HEK293T (cell line): ENCODE results near the gene GTF3C1.
"Not testable (repeated sequence)": the region's sequence is repeated elsewhere in the genome, so short reads cannot be mapped to it uniquely, and the experiment has no call there.

Source experiments
- CTCF ChIA-PET: fragments of 350-600 bp; formaldehyde crosslinking; extraction: SDS; loops from one replicate; lab custom pipeline; 2021; ENCODE audit warnings: antibody characterized with exemption, inconsistent platforms; lab: Yijun Ruan, JAX
- POLR2A ChIA-PET: fragments of 350-600 bp; formaldehyde crosslinking; extraction: SDS; loops from one replicate; lab custom pipeline; 2020; ENCODE audit warnings: antibody characterized with exemption, inconsistent platforms; lab: Yijun Ruan, JAX
- DNase-seq: peaks from one replicate; pipeline ENCODE4 v3.0.0; 2012; ENCODE audit warnings: mixed read lengths; ENCODE audit errors: extremely low spot score
- ARNT ChIP-seq: fragments of 450-650 bp; IDR thresholded peaks from 2 replicates; pipeline ENCODE4 v1.6.1; 2017; ENCODE audit warnings: mild to moderate bottlenecking
- BHLHE40 ChIP-seq: fragments of 450-650 bp; IDR thresholded peaks from 2 replicates; pipeline ENCODE4 v1.6.1; 2016; ENCODE audit warnings: mild to moderate bottlenecking, moderate library complexity, borderline replicate concordance
- CTBP1 ChIP-seq: fragments of 450-650 bp; IDR thresholded peaks from 2 replicates; pipeline ENCODE4 v1.6.1; 2016; ENCODE audit warnings: borderline replicate concordance
- ELF4 ChIP-seq: fragments of 450-650 bp; IDR thresholded peaks from 2 replicates; pipeline ENCODE4 v1.6.1; 2017; ENCODE audit warnings: antibody characterized with exemption
- FOXA1 ChIP-seq: fragments of 450-650 bp; IDR thresholded peaks from 2 replicates; pipeline ENCODE4 v1.6.1; 2016; ENCODE audit warnings: mild to moderate bottlenecking
- FOXK2 ChIP-seq: fragments of 450-650 bp; IDR thresholded peaks from 2 replicates; pipeline ENCODE4 v1.6.1; 2016; ENCODE audit warnings: mild to moderate bottlenecking
- FOXM1 ChIP-seq: fragments of 450-650 bp; IDR thresholded peaks from 2 replicates; pipeline ENCODE4 v1.6.1; 2017; ENCODE audit warnings: mild to moderate bottlenecking, borderline replicate concordance
- HDGF ChIP-seq: fragments of 450-650 bp; IDR thresholded peaks from 2 replicates; pipeline ENCODE4 v1.6.1; 2017; ENCODE audit warnings: antibody characterized with exemption, borderline replicate concordance
- L3MBTL2 ChIP-seq: fragments of 450-650 bp; conservative IDR thresholded peaks from 2 replicates; pipeline ENCODE4 v1.6.1; 2016; ENCODE audit warnings: mild to moderate bottlenecking
- LEF1 ChIP-seq: fragments of 450-650 bp; IDR thresholded peaks from 2 replicates; pipeline ENCODE4 v1.6.1; 2017; ENCODE audit warnings: mild to moderate bottlenecking, borderline replicate concordance
- NFRKB ChIP-seq: fragments of 450-650 bp; IDR thresholded peaks from 2 replicates; pipeline ENCODE4 v1.6.1; 2016; ENCODE audit warnings: mild to moderate bottlenecking, moderate library complexity
- PKNOX1 ChIP-seq: fragments of 450-650 bp; IDR thresholded peaks from 2 replicates; pipeline ENCODE4 v1.6.1; 2016
- SP1 ChIP-seq: fragments of 450-650 bp; IDR thresholded peaks from 2 replicates; pipeline ENCODE4 v1.6.1; 2017
- SUZ12 ChIP-seq: fragments of 450-650 bp; IDR thresholded peaks from 2 replicates; pipeline ENCODE4 v1.6.1; 2016; ENCODE audit warnings: mild to moderate bottlenecking
- TARDBP ChIP-seq: fragments of 450-650 bp; IDR thresholded peaks from 2 replicates; pipeline ENCODE4 v1.6.1; 2016
- ZNF384 ChIP-seq: fragments of 450-650 bp; IDR thresholded peaks from 2 replicates; pipeline ENCODE4 v1.6.1; 2016

Gene GTF3C1

GRCh38 chr16:27458258-27458657 lies 91.5 kb downstream of the GTF3C1 start:
- TF ChIP-seq NFRKB (no peak), ZNF384 (no peak), FOXK2 (no peak), FOXA1 (no peak), BHLHE40 (no peak), ELF4 (no peak), SP1 (no peak), HDGF (no peak), CTBP1 (no peak), SUZ12 (no peak), FOXM1 (no peak), ARNT (no peak), TARDBP (no peak), LEF1 (no peak), PKNOX1 (no peak), L3MBTL2 (no peak)
- DNase-seq, result no peak
- CTCF ChIA-PET, result no interaction called here
- POLR2A ChIA-PET, result no interaction called here

GRCh38 chr16:27457605-27457900 lies 92.2 kb downstream of the GTF3C1 start:
- POLR2A ChIA-PET, CTCF ChIA-PET, DNase-seq: not testable (repeated sequence)

- DNase-seq, result no peak
- ChIA-PET CTCF (no interaction called here), POLR2A (no interaction called here)
- TF ChIP-seq ELF4 (no peak), FOXA1 (no peak), NFRKB (no peak), BHLHE40 (no peak), FOXK2 (no peak), ZNF384 (no peak), PKNOX1 (no peak), SP1 (no peak), L3MBTL2 (no peak)
These were observed 94.0 kb downstream of the GTF3C1 start for GRCh38 chr16:27455700-27456099.

- TF ChIP-seq TARDBP (no peak), ZNF384 (no peak), HDGF (no peak), SP1 (no peak), NFRKB (no peak), SUZ12 (no peak), ELF4 (no peak), LEF1 (no peak), L3MBTL2 (no peak)
- CTCF ChIA-PET, result no interaction called here
- POLR2A ChIA-PET, result no interaction called here
- no peak for DNase-seq
These were observed 96.3 kb downstream of the GTF3C1 start for GRCh38 chr16:27453494-27453825.

GRCh38 chr16:27452569-27453493 lies 96.9 kb downstream of the GTF3C1 start:
- CTCF ChIA-PET, result no interaction called here
- POLR2A ChIA-PET, result no interaction called here
- no peak for DNase-seq
- TF ChIP-seq HDGF (no peak), FOXA1 (no peak), ARNT (no peak), NFRKB (no peak), ELF4 (no peak), BHLHE40 (no peak), TARDBP (no peak), SUZ12 (no peak), PKNOX1 (no peak), ZNF384 (no peak), CTBP1 (no peak), L3MBTL2 (no peak), LEF1 (no peak), FOXM1 (no peak), SP1 (no peak), FOXK2 (no peak)

- POLR2A ChIA-PET, result no interaction called here
- TF ChIP-seq SP1 (no peak), CTBP1 (no peak), SUZ12 (no peak)
- no peak for DNase-seq
- CTCF ChIA-PET, result no interaction called here
These were observed 99.5 kb downstream of the GTF3C1 start for GRCh38 chr16:27450196-27450549.
